Loucy (cell line): ENCODE data around the gene CRHR1.

Source experiments
- H2AFZ ChIP-seq: fragments of 200-600 bp; sonication (generic); 2 replicates; pipeline ENCODE4 v1.6.0; 2016; ENCODE audit warnings: antibody characterized with exemption, mild to moderate bottlenecking, low read length, moderate library complexity
- H3F3A ChIP-seq: fragments of 200-600 bp; 2 replicates; pipeline ENCODE4 v1.6.0; 2016; ENCODE audit warnings: antibody characterized with exemption, low read depth, mild to moderate bottlenecking
- H3K27me3 ChIP-seq: fragments of 200-600 bp; sonication (generic); 2 replicates; pipeline ENCODE4 v1.6.1; 2014; ENCODE audit warnings: low read length, mild to moderate bottlenecking; ENCODE audit not compliant: insufficient read depth, poor library complexity, severe bottlenecking
- H3K36me3 ChIP-seq: fragments of 200-600 bp; sonication (generic); 2 replicates; pipeline ENCODE4 v1.6.1; 2016; ENCODE audit warnings: low read length; ENCODE audit not compliant: insufficient read depth
- H3K4me1 ChIP-seq: fragments of 200-600 bp; sonication (generic); 2 replicates; pipeline ENCODE4 v1.5.1; 2014; ENCODE audit warnings: low read length, mild to moderate bottlenecking; ENCODE audit not compliant: insufficient read depth, poor library complexity, severe bottlenecking
- H3K4me2 ChIP-seq: fragments of 200-600 bp; sonication (generic); 2 replicates; pipeline ENCODE4 v1.6.0; 2014; ENCODE audit warnings: antibody characterized with exemption, low read length, low read depth, mild to moderate bottlenecking; ENCODE audit not compliant: poor library complexity, severe bottlenecking
- H3K4me3 ChIP-seq: fragments of 200-600 bp; sonication (generic); 2 replicates; pipeline ENCODE4 v1.5.1; 2014; ENCODE audit warnings: low read length, mild to moderate bottlenecking, mixed read lengths; ENCODE audit not compliant: poor library complexity, severe bottlenecking
- H3K79me2 ChIP-seq: fragments of 200-600 bp; sonication (generic); 2 replicates; pipeline ENCODE4 v1.6.1; 2014; ENCODE audit warnings: low read length; ENCODE audit not compliant: insufficient read depth
- H3K9ac ChIP-seq: fragments of 200-600 bp; sonication (generic); 2 replicates; pipeline ENCODE4 v1.6.0; 2014; ENCODE audit warnings: mild to moderate bottlenecking, low read depth, low read length, moderate library complexity; ENCODE audit not compliant: poor library complexity, severe bottlenecking
- H3K9me2 ChIP-seq: fragments of 200-600 bp; sonication (generic); replicated peaks from 2 replicates; pipeline ENCODE4 v1.6.1; 2016; ENCODE audit warnings: low read depth, low read length, mixed read lengths
- H3K9me3 ChIP-seq: fragments of 200-600 bp; sonication (generic); 2 replicates; pipeline ENCODE4 v1.6.1; 2014; ENCODE audit warnings: mild to moderate bottlenecking, antibody characterized with exemption, low read length, low read depth; ENCODE audit not compliant: insufficient read depth
- H4K20me1 ChIP-seq: fragments of 200-600 bp; sonication (generic); 2 replicates; pipeline ENCODE4 v1.6.0; 2014; ENCODE audit warnings: antibody characterized with exemption, low read length, mild to moderate bottlenecking; ENCODE audit not compliant: insufficient read depth, poor library complexity, severe bottlenecking
- CTCF ChIP-seq: fragments of 200-600 bp; sonication (generic); conservative IDR thresholded peaks from 2 replicates; pipeline ENCODE4 v1.5.1; 2014; ENCODE audit warnings: mild to moderate bottlenecking, antibody characterized with exemption, low read length
- EZH2phosphoT487 ChIP-seq: fragments of 200-600 bp; IDR thresholded peaks from 2 replicates; pipeline ENCODE4 v1.6.1; 2018; ENCODE audit warnings: antibody characterized with exemption, mild to moderate bottlenecking, moderate library complexity, borderline replicate concordance

Gene CRHR1

GRCh38 chr17:45801421-45801820, 17.3 kb downstream of the CRHR1 start:
- H3K9me3 ChIP-seq: no peaks in the 10 kb centered on the region
- no peaks in the 10 kb centered on the region for H3K36me3 ChIP-seq
- TF ChIP-seq EZH2phosphoT487: no peak
- no peak for TF ChIP-seq CTCF
- H3K79me2 ChIP-seq: no peaks in the 10 kb centered on the region
- no peak overlapping the region for H3K4me2 ChIP-seq
- no peaks in the 10 kb centered on the region for H4K20me1 ChIP-seq
- H3K4me3 ChIP-seq: no peak overlapping the region
- no peaks in the 10 kb centered on the region for H3K4me1 ChIP-seq
- H3K9me2 ChIP-seq: no peaks in the 10 kb centered on the region
- no peaks in the 10 kb centered on the region for H3F3A ChIP-seq
- H2AFZ ChIP-seq: no peak overlapping the region
- no peaks in the 10 kb centered on the region for H3K27me3 ChIP-seq
- no peak overlapping the region for H3K9ac ChIP-seq

- Histone ChIP-seq H3K9me3 (no peaks in the 10 kb centered on the region), H3K4me2 (no peak overlapping the region), H3K4me3 (no peak overlapping the region), H3K79me2 (no peaks in the 10 kb centered on the region), H2AFZ (no peak overlapping the region), H3F3A (no peaks in the 10 kb centered on the region), H3K4me1 (no peaks in the 10 kb centered on the region), H3K9ac (no peak overlapping the region), H3K36me3 (no peaks in the 10 kb centered on the region), H3K27me3 (no peaks in the 10 kb centered on the region), H4K20me1 (no peaks in the 10 kb centered on the region), H3K9me2 (no peaks in the 10 kb centered on the region)
- TF ChIP-seq EZH2phosphoT487: no peak
- no peak for TF ChIP-seq CTCF
Observed at GRCh38 chr17:45808845-45809244, 24.7 kb downstream of the CRHR1 start.

GRCh38 chr17:45809499-45809898, 25.4 kb downstream of the CRHR1 start:
- Histone ChIP-seq H3K9me2 (no peaks in the 10 kb centered on the region), H3K4me3 (no peak overlapping the region), H3K9ac (no peak overlapping the region), H3K4me1 (no peaks in the 10 kb centered on the region), H4K20me1 (no peaks in the 10 kb centered on the region), H3K9me3 (no peaks in the 10 kb centered on the region), H3K79me2 (no peaks in the 10 kb centered on the region), H2AFZ (no peak overlapping the region), H3K36me3 (no peaks in the 10 kb centered on the region), H3F3A (no peaks in the 10 kb centered on the region), H3K4me2 (no peak overlapping the region), H3K27me3 (no peaks in the 10 kb centered on the region)
- TF ChIP-seq CTCF (no peak), EZH2phosphoT487 (no peak)
